Effector CD4-positive, alpha-beta T cell (primary cell): ENCODE results near the gene KMT2B.

Experiments
- DNase-seq: peaks from one replicate; pipeline ENCODE4 v3.0.0-alpha.2; 2020

The KMT2B gene

GRCh38 chr19:35729021-35729420 is 11.2 kb downstream of the KMT2B start:
- DNase-seq: no peak

- no peak for DNase-seq
Observed at GRCh38 chr19:35729763-35730162, 12.0 kb downstream of the KMT2B start.

- no peak for DNase-seq
Observed at GRCh38 chr19:35730326-35730725, 12.5 kb downstream of the KMT2B start.

GRCh38 chr19:35731353-35731752 is 13.6 kb downstream of the KMT2B start:
- no peak for DNase-seq

GRCh38 chr19:35731779-35732405 is 14.1 kb downstream of the KMT2B start:
- no peak for DNase-seq

- no peak for DNase-seq
Observed at GRCh38 chr19:35732540-35733179, 14.9 kb downstream of the KMT2B start.

- DNase-seq: no peak
Observed at GRCh38 chr19:35733180-35734125, 15.7 kb downstream of the KMT2B start.

GRCh38 chr19:35734273-35734672 is 16.5 kb downstream of the KMT2B start:
- no peak for DNase-seq

- no peak for DNase-seq
Observed at GRCh38 chr19:35734889-35735288, 17.1 kb downstream of the KMT2B start.

GRCh38 chr19:35736913-35737886 is 19.4 kb downstream of the KMT2B start:
- no peak for DNase-seq

- DNase-seq: no peak
Observed at GRCh38 chr19:35738021-35738886, 20.5 kb downstream of the KMT2B start.

GRCh38 chr19:35738887-35739229 is 21.1 kb downstream of the KMT2B start:
- no peak for DNase-seq

GRCh38 chr19:35739275-35740107 is 21.7 kb downstream of the KMT2B start:
- DNase-seq: no peak

GRCh38 chr19:35740108-35740422 is 22.3 kb downstream of the KMT2B start:
- DNase-seq: no peak

GRCh38 chr19:35740423-35741202 is 22.8 kb downstream of the KMT2B start:
- DNase-seq: peak; percentile 94

GRCh38 chr19:35741203-35741515 is 23.4 kb downstream of the KMT2B start:
- no peak for DNase-seq

GRCh38 chr19:35742121-35742724 is 24.4 kb downstream of the KMT2B start, which contains the start of gene IGFLR1:
Gene IGFLR1, minus strand, starts transcription at chr19:35742452. Its CDS starts 1,272 bp downstream, at chr19:35741180.
- peak; percentile 44 for DNase-seq

- DNase-seq: no peak
Observed at GRCh38 chr19:35743640-35744429, 26.0 kb downstream of the KMT2B start.
